K562 (cell line): ENCODE results near the gene MXI1. TPM values are rescaled to one million over a fixed set of nuclear protein-coding genes. Genes with fewer than 3 reads are reported as not detected.

Experiments used
- ARNT ChIP-seq, 2 experiments: fragments of 450-650 bp; IDR thresholded peaks; 2 replicates each; pipeline ENCODE4 v1.6.1; 2016; ENCODE audit warnings: mild to moderate bottlenecking in 1 of 2
- CBX2 ChIP-seq: fragments of 200-600 bp; sonication (generic); IDR thresholded peaks from one replicate; pipeline ENCODE4 v1.6.1; 2012; ENCODE audit warnings: mild to moderate bottlenecking, low read length, inconsistent platforms; ENCODE audit not compliant: insufficient read depth, poor library complexity, severe bottlenecking
- CCNT2 ChIP-seq: IDR thresholded peaks from 2 replicates; pipeline ENCODE4 v1.6.1; 2011; ENCODE audit warnings: borderline replicate concordance, low read depth, mild to moderate bottlenecking, moderate library complexity, mixed read lengths, low read length; ENCODE audit not compliant: insufficient read length; ENCODE audit errors: extremely low read depth
- CEBPB ChIP-seq: fragments of 450-650 bp; IDR thresholded peaks from 2 replicates; pipeline ENCODE4 v1.6.1; 2016; ENCODE audit warnings: missing genetic modification characterization, missing compliant biosample characterization
- SRSF1 ChIP-seq: fragments of 200-400 bp; formaldehyde crosslinking; IDR thresholded peaks from 2 replicates; pipeline ENCODE4 v1.6.1; 2017; ENCODE audit warnings: mild to moderate bottlenecking, low read depth, low read length, moderate library complexity
- TBP ChIP-seq: optimal IDR thresholded peaks from 2 replicates; pipeline ENCODE3; 2011; ENCODE audit warnings: low read depth, low read length, improper control_type of control experiment
- ZBTB12 ChIP-seq: fragments of 250-450 bp; sonication (Bioruptor Pico); IDR thresholded peaks from 2 replicates; pipeline ENCODE4 v1.4.0; 2020
- ZBTB7A ChIP-seq: IDR thresholded peaks from 2 replicates; pipeline ENCODE4 v1.6.1; 2011; ENCODE audit warnings: low read depth, mild to moderate bottlenecking, low read length, moderate library complexity, borderline replicate concordance; ENCODE audit not compliant: control insufficient read depth
- ZNF583 ChIP-seq: fragments of 250-450 bp; sonication (Bioruptor Pico); IDR thresholded peaks from 2 replicates; pipeline ENCODE4 v1.4.0; 2020
- ZNF780A ChIP-seq: fragments of 250-450 bp; sonication (Bioruptor Pico); IDR thresholded peaks from 2 replicates; pipeline ENCODE4 v1.5.0; 2021; ENCODE audit warnings: mild to moderate bottlenecking
- polyA plus RNA-seq, 8 experiments: library from polyadenylated mRNA; depleted of rRNA in 4 of 8; stranded (reverse) in 5 of 8; unstranded in 3 of 8; fragments of >200 nt; fragmentation: Nextera tagmentation in 2 of 8; fragmentation: Illumina TruSeq in 1 of 8; extraction: Ambion mirVana in 2 of 8; extraction: Trizol in 1 of 8; gene quantifications; 2 replicates each; pipeline versions ENCODE4 v1.2.1 to v1.2.3, GENCODE V29; 2011 to 2014; ENCODE audit warnings: inconsistent platforms in 1 of 8, missing spikeins in 1 of 8
- total RNA-seq, 7 experiments: library from RNA; depleted of rRNA in 6 of 7; stranded (reverse); fragments of >200 nt in 6 of 7; fragmentation: Illumina TruSeq in 2 of 7; extraction: Trizol in 2 of 7; gene quantifications; 2 replicates each; pipeline versions ENCODE4 v1.2.1 to v1.2.3, GENCODE V29; 2011 to 2021; ENCODE audit warnings: low replicate concordance in 1 of 7
- TF ChIP-seq, protein P1 (sequence below), 2 experiments: fragments of 450-650 bp; formaldehyde crosslinking in 1 of 2; IDR thresholded peaks; 2 replicates each; pipeline versions ENCODE4 v1.4.0 to v1.6.1; 2014 to 2020; ENCODE audit warnings: mild to moderate bottlenecking in 2 of 2, borderline replicate concordance in 1 of 2, low read depth in 1 of 2
- TF ChIP-seq, protein P2 (sequence below): fragments of 250-450 bp; sonication (Bioruptor Pico); IDR thresholded peaks from 2 replicates; pipeline ENCODE4 v1.8.0; 2022; ENCODE audit warnings: moderate library complexity, mild to moderate bottlenecking, inconsistent platforms
- TF ChIP-seq, protein P3 (sequence below), 2 experiments: IDR thresholded peaks; 2 replicates each; pipeline ENCODE4 v1.6.1; 2011; ENCODE audit warnings: borderline replicate concordance in 1 of 2, control low read depth in 1 of 2, low read depth in 1 of 2, low read length in 1 of 2, mild to moderate bottlenecking in 1 of 2, mixed read lengths in 1 of 2, moderate library complexity in 1 of 2; ENCODE audit not compliant: insufficient read depth in 1 of 2, insufficient read length in 1 of 2, poor library complexity in 1 of 2, severe bottlenecking in 1 of 2; ENCODE audit errors: extremely low read depth in 1 of 2

MXI1 gene
- total and polyA plus RNA-seq, 9 of the 15 experiments (the other 6 are each of a cell fraction or from before 2014, with no cell fraction given) = 9.1 to 23.7 (median 14.8) TPM

- TF ChIP-seq, protein P1, sequence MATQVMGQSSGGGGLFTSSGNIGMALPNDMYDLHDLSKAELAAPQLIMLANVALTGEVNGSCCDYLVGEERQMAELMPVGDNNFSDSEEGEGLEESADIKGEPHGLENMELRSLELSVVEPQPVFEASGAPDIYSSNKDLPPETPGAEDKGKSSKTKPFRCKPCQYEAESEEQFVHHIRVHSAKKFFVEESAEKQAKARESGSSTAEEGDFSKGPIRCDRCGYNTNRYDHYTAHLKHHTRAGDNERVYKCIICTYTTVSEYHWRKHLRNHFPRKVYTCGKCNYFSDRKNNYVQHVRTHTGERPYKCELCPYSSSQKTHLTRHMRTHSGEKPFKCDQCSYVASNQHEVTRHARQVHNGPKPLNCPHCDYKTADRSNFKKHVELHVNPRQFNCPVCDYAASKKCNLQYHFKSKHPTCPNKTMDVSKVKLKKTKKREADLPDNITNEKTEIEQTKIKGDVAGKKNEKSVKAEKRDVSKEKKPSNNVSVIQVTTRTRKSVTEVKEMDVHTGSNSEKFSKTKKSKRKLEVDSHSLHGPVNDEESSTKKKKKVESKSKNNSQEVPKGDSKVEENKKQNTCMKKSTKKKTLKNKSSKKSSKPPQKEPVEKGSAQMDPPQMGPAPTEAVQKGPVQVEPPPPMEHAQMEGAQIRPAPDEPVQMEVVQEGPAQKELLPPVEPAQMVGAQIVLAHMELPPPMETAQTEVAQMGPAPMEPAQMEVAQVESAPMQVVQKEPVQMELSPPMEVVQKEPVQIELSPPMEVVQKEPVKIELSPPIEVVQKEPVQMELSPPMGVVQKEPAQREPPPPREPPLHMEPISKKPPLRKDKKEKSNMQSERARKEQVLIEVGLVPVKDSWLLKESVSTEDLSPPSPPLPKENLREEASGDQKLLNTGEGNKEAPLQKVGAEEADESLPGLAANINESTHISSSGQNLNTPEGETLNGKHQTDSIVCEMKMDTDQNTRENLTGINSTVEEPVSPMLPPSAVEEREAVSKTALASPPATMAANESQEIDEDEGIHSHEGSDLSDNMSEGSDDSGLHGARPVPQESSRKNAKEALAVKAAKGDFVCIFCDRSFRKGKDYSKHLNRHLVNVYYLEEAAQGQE (IDR thresholded peaks at IDR 0.05; ENCODE audit: borderline replicate concordance) = no peak
- TF ChIP-seq, protein P1 (CRISPR knock-in tag; IDR thresholded peaks at IDR 0.05; ENCODE audit: low read depth) = no peak
- TF ChIP-seq ZNF583 (CRISPR knock-in tag) = no peak
- TF ChIP-seq, protein P2, sequence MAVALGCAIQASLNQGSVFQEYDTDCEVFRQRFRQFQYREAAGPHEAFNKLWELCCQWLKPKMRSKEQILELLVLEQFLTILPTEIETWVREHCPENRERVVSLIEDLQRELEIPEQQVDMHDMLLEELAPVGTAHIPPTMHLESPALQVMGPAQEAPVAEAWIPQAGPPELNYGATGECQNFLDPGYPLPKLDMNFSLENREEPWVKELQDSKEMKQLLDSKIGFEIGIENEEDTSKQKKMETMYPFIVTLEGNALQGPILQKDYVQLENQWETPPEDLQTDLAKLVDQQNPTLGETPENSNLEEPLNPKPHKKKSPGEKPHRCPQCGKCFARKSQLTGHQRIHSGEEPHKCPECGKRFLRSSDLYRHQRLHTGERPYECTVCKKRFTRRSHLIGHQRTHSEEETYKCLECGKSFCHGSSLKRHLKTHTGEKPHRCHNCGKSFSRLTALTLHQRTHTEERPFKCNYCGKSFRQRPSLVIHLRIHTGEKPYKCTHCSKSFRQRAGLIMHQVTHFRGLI (CRISPR knock-in tag) = no peak
- TF ChIP-seq TBP = no peak
- peak in 1 of 2 experiments; percentile 55; a peak in 2 of 4 replicates for TF ChIP-seq ARNT (IDR thresholded peaks at IDR 0.05)
- no peak for TF ChIP-seq ZBTB7A
- no peak for TF ChIP-seq CBX2
- no peak for TF ChIP-seq SRSF1
- TF ChIP-seq, protein P3, sequence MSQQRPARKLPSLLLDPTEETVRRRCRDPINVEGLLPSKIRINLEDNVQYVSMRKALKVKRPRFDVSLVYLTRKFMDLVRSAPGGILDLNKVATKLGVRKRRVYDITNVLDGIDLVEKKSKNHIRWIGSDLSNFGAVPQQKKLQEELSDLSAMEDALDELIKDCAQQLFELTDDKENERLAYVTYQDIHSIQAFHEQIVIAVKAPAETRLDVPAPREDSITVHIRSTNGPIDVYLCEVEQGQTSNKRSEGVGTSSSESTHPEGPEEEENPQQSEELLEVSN (IDR thresholded peaks at IDR 0.05; ENCODE audit: borderline replicate concordance in 1 of 2, extremely low read depth in 1 of 2, insufficient read depth in 1 of 2, insufficient read length in 1 of 2, low read depth in 1 of 2, low read length in 1 of 2, poor library complexity in 1 of 2, severe bottlenecking in 1 of 2) = peak in 1 of 2 experiments; percentile 15
- peak; percentile 41 for TF ChIP-seq CEBPB (tag)
- TF ChIP-seq CCNT2 = peak; percentile 61
- TF ChIP-seq ZBTB12 = peak; percentile 91
- TF ChIP-seq ZNF780A (CRISPR knock-in tag) = no peak
Observed at GRCh38 chr10:110210674-110211464, 3.5 kb downstream of the MXI1 start (continued).
